PC-3 (cell line): Measurements from ENCODE around the gene CDX2. TPM values are rescaled to one million over a fixed set of nuclear protein-coding genes. Genes with fewer than 3 reads are reported as not detected.

Experiments used
- ATAC-seq: fragments of 200-7000 bp; cut with Tn5 transposase; 2 replicates; pipeline ENCODE4 v1.9.1; 2020; ENCODE audit warnings: mild to moderate bottlenecking, moderate library complexity
- BruUV-seq: library from RNA; stranded (reverse); fragments of 400-500 nt; replicated peaks from 2 replicates; lab custom pipeline; 2021; lab: Mats Ljungman, UMichigan
- CTCF ChIA-PET: fragments of 300-600 bp; sonication (Branson Sonifier 250); formaldehyde crosslinking; loops from one replicate; lab custom pipeline; 2022; ENCODE audit warnings: antibody characterized with exemption; lab: Charles Lee
- POLR2A ChIA-PET: fragments of 300-600 bp; sonication (Branson Sonifier 250); formaldehyde crosslinking; loops from one replicate; lab custom pipeline; 2022; ENCODE audit warnings: antibody characterized with exemption; ENCODE audit not compliant: unreplicated experiment; lab: Charles Lee
- DNase-seq: peaks from one replicate; pipeline ENCODE4 v3.0.0-alpha.2; 2015
- H2AFZ ChIP-seq: fragments of 300-600 bp; sonication (generic); 2 replicates; pipeline ENCODE4 v1.6.0; 2016; ENCODE audit warnings: antibody characterized with exemption, low read length
- H3F3A ChIP-seq: fragments of 300-600 bp; sonication (generic); one replicate; pipeline ENCODE4 v1.6.0; 2017; ENCODE audit warnings: antibody characterized with exemption, low read length, control low read depth, mild to moderate bottlenecking; ENCODE audit not compliant: unreplicated experiment
- H3K27ac ChIP-seq: fragments of 300-600 bp; sonication (generic); 2 replicates; pipeline ENCODE4 v1.5.1; 2016; ENCODE audit warnings: mild to moderate bottlenecking, low read length
- H3K27me3 ChIP-seq: fragments of 300-600 bp; sonication (generic); 2 replicates; pipeline ENCODE4 v1.6.1; 2016; ENCODE audit warnings: low read length, mixed read lengths
- H3K36me3 ChIP-seq: fragments of 300-600 bp; sonication (generic); 2 replicates; pipeline ENCODE4 v1.6.1; 2016; ENCODE audit warnings: low read depth, mixed run types, low read length, mixed read lengths
- H3K4me1 ChIP-seq: fragments of 300-600 bp; sonication (generic); 2 replicates; pipeline ENCODE4 v1.5.1; 2016; ENCODE audit warnings: low read length; ENCODE audit not compliant: insufficient read depth
- H3K4me2 ChIP-seq: fragments of 300-600 bp; sonication (generic); 2 replicates; pipeline ENCODE4 v1.6.0; 2016; ENCODE audit warnings: low read length
- H3K4me3 ChIP-seq: fragments of 300-600 bp; sonication (generic); 2 replicates; pipeline ENCODE4 v1.5.1; 2016; ENCODE audit warnings: mild to moderate bottlenecking, low read length, mixed read lengths
- H3K79me2 ChIP-seq: fragments of 300-600 bp; sonication (generic); 2 replicates; pipeline ENCODE4 v1.6.1; 2017; ENCODE audit warnings: low read length, mixed read lengths
- H3K9ac ChIP-seq: fragments of 300-600 bp; sonication (generic); 2 replicates; pipeline ENCODE4 v1.6.0; 2016; ENCODE audit warnings: mild to moderate bottlenecking, low read length
- H3K9me2 ChIP-seq: fragments of 300-600 bp; sonication (generic); replicated peaks from 2 replicates; pipeline ENCODE4 v1.6.1; 2016; ENCODE audit warnings: mixed run types, low read length, mixed read lengths
- H3K9me3 ChIP-seq: fragments of 300-600 bp; sonication (generic); 2 replicates; pipeline ENCODE4 v1.6.1; 2016; ENCODE audit warnings: low read length, mixed read lengths
- H4K20me1 ChIP-seq: fragments of 300-600 bp; sonication (generic); 2 replicates; pipeline ENCODE4 v1.6.1; 2016; ENCODE audit warnings: low read length, mixed read lengths
- EZH2 ChIP-seq: fragments of 300-600 bp; sonication (generic); IDR thresholded peaks from one replicate; pipeline ENCODE4 v1.6.1; 2017; ENCODE audit warnings: antibody characterized with exemption, mild to moderate bottlenecking, low read length; ENCODE audit not compliant: unreplicated experiment
- EZH2phosphoT487 ChIP-seq: fragments of 300-600 bp; sonication (generic); IDR thresholded peaks from 2 replicates; pipeline ENCODE4 v1.6.1; 2018; ENCODE audit warnings: mild to moderate bottlenecking, antibody characterized with exemption, low read length, borderline replicate concordance
- intact Hi-C: fragments of 100-400 bp; cut with micrococcal nuclease; formaldehyde crosslinking; loops from 2 replicates; pipeline ENCODE4 v1.9.0; 2023
- total RNA-seq: library from RNA; depleted of rRNA; stranded (reverse); fragments of >200 nt; gene quantifications from 2 replicates; pipeline ENCODE4 v1.2.3, GENCODE V29; 2014
- TF ChIP-seq, protein P1 (sequence below): fragments of 300-600 bp; sonication (generic); conservative IDR thresholded peaks from 2 replicates; pipeline ENCODE4 v1.5.1; 2017; ENCODE audit warnings: antibody characterized with exemption, low read depth, mild to moderate bottlenecking, low read length

CDX2 gene
- total RNA-seq, 1 experiment from 2014 or later: 0.62 TPM

GRCh38 chr13:27928353-27928804, 40.7 kb downstream of the CDX2 start:
- POLR2A ChIA-PET: no interaction called here
- Histone ChIP-seq H4K20me1 (no peaks in the 10 kb centered on the region), H3K4me3 (no peak overlapping the region), H3K9me3 (no peaks in the 10 kb centered on the region), H3K9ac (no peak overlapping the region), H3K4me1 (no peaks in the 10 kb centered on the region), H3K27ac (no peak overlapping the region), H3K36me3 (no peaks in the 10 kb centered on the region), H3K9me2 (no peaks in the 10 kb centered on the region), H2AFZ (no peak overlapping the region), H3K4me2 (no peak overlapping the region), H3K79me2 (no peaks in the 10 kb centered on the region), H3K27me3 (peaks cover 50% of the 10 kb centered on the region), H3F3A (no peaks in the 10 kb centered on the region)
- intact Hi-C loops: no loop called here
- TF ChIP-seq EZH2phosphoT487 (no peak), EZH2 (no peak)
- TF ChIP-seq, protein P1, sequence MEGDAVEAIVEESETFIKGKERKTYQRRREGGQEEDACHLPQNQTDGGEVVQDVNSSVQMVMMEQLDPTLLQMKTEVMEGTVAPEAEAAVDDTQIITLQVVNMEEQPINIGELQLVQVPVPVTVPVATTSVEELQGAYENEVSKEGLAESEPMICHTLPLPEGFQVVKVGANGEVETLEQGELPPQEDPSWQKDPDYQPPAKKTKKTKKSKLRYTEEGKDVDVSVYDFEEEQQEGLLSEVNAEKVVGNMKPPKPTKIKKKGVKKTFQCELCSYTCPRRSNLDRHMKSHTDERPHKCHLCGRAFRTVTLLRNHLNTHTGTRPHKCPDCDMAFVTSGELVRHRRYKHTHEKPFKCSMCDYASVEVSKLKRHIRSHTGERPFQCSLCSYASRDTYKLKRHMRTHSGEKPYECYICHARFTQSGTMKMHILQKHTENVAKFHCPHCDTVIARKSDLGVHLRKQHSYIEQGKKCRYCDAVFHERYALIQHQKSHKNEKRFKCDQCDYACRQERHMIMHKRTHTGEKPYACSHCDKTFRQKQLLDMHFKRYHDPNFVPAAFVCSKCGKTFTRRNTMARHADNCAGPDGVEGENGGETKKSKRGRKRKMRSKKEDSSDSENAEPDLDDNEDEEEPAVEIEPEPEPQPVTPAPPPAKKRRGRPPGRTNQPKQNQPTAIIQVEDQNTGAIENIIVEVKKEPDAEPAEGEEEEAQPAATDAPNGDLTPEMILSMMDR: no peak
- no peak for DNase-seq
- ATAC-seq: no peak
- BruUV-seq: no TSS peak
- CTCF ChIA-PET: no interaction called here

DNA sequence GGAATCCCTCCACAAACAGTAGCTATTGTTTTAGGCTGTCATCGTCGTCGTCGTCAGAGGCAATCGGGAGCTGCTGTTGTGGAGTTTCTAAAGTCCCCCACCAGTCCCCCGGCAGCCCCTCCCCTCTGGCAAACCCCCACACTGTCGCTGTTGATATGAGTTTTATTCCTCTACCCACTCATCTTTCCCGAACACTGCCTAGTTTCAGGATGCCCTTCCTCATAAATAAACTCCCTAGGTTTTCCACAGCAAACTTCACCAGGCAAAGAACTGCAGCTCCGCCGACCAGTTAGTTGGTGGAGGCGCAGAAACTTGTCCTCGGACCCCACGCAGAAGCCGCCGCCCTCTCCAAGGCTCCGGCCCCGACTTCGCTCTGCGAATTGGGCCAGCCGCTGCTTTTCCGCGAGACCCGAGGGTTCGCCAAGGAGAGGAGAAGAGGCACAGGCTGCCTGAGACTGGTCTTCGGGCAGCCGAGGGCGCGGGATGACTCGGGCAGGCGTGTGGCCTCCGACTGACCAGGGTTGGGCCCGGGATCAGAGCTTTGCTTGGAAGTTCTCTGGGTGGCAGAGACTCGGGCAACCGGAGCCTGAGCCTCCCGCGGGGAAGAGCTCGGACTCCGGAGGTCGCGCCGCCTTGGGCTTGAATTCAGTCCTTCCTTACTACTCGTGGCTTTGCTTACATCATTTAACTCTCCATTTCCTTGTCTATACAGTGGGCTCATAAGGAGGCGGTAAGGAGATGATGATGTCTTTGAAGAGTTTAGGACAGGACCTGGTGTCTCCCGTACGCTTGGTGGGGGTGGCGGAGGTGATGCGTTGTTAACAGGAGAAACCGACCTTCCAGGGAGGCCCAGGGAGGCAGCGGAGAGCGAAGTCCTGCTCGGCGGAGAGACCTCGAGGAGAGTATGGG, 41.4 kb downstream of the CDX2 start:
- Histone ChIP-seq H3K9ac (no peak overlapping the region), H4K20me1 (no peaks in the 10 kb centered on the region), H3K9me3 (no peaks in the 10 kb centered on the region), H2AFZ (no peak overlapping the region), H3K79me2 (no peaks in the 10 kb centered on the region), H3K36me3 (no peaks in the 10 kb centered on the region), H3K4me3 (no peak overlapping the region), H3K27me3 (peaks cover 55% of the 10 kb centered on the region), H3K4me2 (no peak overlapping the region), H3F3A (no peaks in the 10 kb centered on the region), H3K27ac (no peak overlapping the region), H3K9me2 (no peaks in the 10 kb centered on the region), H3K4me1 (no peaks in the 10 kb centered on the region)
- CTCF ChIA-PET: no interaction called here
- intact Hi-C loops: no loop called here
- TF ChIP-seq, protein P1: no peak
- TF ChIP-seq EZH2 (no peak), EZH2phosphoT487 (no peak)
- ATAC-seq: no peak
- DNase-seq: no peak
- POLR2A ChIA-PET: no interaction called here
- no TSS peak for BruUV-seq
